Calu3 (cell line): ENCODE data around the gene KIF26B. TPM values are rescaled to one million over a fixed set of nuclear protein-coding genes. Genes with fewer than 3 reads are reported as not detected.

Experiments used
- BruUV-seq: library from RNA; stranded (reverse); fragments of 400-500 nt; replicated peaks from 2 replicates; lab custom pipeline; 2021; lab: Mats Ljungman, UMichigan
- CTCF ChIA-PET: fragments of 300-600 bp; sonication (Branson Sonifier 250); formaldehyde crosslinking; loops from one replicate; lab custom pipeline; 2022; ENCODE audit warnings: antibody characterized with exemption; lab: Charles Lee
- DNase-seq: peaks from one replicate; pipeline ENCODE4 v3.0.0; 2022
- H3K27ac Mint-ChIP-seq: one replicate; pipeline ENCODE4 v1.8.0; 2022; ENCODE audit warnings: mixed read lengths; ENCODE audit not compliant: unreplicated experiment
- H3K27me3 Mint-ChIP-seq: one replicate; pipeline ENCODE4 v1.8.0; 2022; ENCODE audit warnings: mixed read lengths; ENCODE audit not compliant: unreplicated experiment
- H3K36me3 Mint-ChIP-seq: one replicate; pipeline ENCODE4 v1.8.0; 2022; ENCODE audit warnings: mild to moderate bottlenecking, moderate library complexity, mixed read lengths; ENCODE audit not compliant: insufficient read depth, unreplicated experiment
- H3K4me1 Mint-ChIP-seq: one replicate; pipeline ENCODE4 v1.8.0; 2022; ENCODE audit warnings: mild to moderate bottlenecking, low read depth, mixed read lengths; ENCODE audit not compliant: unreplicated experiment
- H3K4me3 Mint-ChIP-seq: one replicate; pipeline ENCODE4 v1.8.0; 2022; ENCODE audit warnings: mild to moderate bottlenecking, low read depth, moderate library complexity, mixed read lengths; ENCODE audit not compliant: unreplicated experiment
- H3K9me3 Mint-ChIP-seq: one replicate; pipeline ENCODE4 v1.8.0; 2022; ENCODE audit warnings: low read depth, mixed read lengths; ENCODE audit not compliant: unreplicated experiment
- CTCF ChIP-seq: fragments of 200-600 bp; IDR thresholded peaks from one replicate; pipeline ENCODE4 v1.8.0; 2022; ENCODE audit warnings: antibody characterized with exemption; ENCODE audit not compliant: unreplicated experiment
- intact Hi-C: fragments of 100-400 bp; cut with micrococcal nuclease; formaldehyde crosslinking; loops from one replicate; pipeline ENCODE4 v1.10.0; 2022; ENCODE audit not compliant: unreplicated experiment
- total RNA-seq: library from RNA; stranded (reverse); gene quantifications from 2 replicates; pipeline ENCODE4 v1.2.3, GENCODE V29; 2022

The KIF26B gene
- total RNA-seq, 1 experiment from 2014 or later = 1.1 TPM

DNA sequence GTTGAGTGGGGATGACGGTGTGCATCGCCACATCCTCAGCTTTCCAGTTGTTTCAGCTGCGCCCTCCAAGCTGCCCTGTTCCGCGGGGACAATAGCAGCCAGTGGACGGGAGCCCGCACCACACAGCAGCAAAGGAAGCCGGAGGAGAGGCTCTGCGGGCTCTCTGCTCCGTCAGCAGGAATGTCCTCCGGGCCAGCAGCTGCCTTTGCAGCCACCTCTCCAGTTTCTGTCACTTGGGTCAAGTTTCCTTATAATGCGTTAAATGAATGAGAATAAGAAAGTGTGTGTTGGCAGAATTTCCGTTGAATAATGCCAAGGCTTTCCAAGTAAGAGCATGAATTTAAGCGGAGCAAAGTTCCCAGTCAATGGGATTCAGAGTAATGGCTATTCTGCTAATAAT, 263.3 kb downstream of the KIF26B start:
- H3K27ac Mint-ChIP-seq = no peak overlapping the region
- H3K9me3 Mint-ChIP-seq = peaks cover 2% of the 10 kb centered on the region
- peaks cover 34% of the 10 kb centered on the region for H3K27me3 Mint-ChIP-seq
- H3K4me1 Mint-ChIP-seq = no peaks in the 10 kb centered on the region
- H3K36me3 Mint-ChIP-seq = no peaks in the 10 kb centered on the region
- CTCF ChIA-PET = interaction anchor here (0.9 kb wide), 1 partner anchor 15 kb away, joined by 4 read pairs; no protein-coding TSS in a partner anchor
- DNase-seq = no peak
- BruUV-seq = no TSS peak
- no peak for TF ChIP-seq CTCF
- H3K4me3 Mint-ChIP-seq = no peak overlapping the region
- intact Hi-C loops = no loop called here

DNA sequence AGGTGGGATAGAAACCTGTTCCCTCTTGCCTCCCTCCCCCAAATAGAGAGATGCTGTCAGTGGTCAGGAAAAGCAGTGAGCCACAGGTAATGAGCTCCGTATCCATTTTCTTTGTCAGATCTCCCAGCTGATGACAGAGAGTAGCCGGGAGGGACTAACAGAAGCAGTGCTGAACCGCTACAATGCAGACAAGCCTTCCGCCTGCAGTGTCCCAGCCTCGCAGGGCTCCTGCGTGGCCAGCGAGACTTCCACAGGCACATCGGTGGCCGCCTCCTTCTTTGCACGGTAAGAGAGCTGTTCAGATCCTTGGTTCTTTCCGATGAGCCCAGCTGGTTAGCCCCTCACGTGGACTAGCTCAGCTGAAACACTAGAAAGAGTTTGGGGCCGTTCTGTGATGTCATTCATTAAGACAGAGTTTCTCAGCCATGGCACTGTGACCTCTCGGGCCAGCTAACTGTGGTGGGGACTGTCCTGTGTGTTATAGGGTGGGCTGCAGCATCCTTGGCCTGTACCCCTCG, 264.7 kb downstream of the KIF26B start:
- H3K27me3 Mint-ChIP-seq = peaks cover 34% of the 10 kb centered on the region
- BruUV-seq = no TSS peak
- intact Hi-C loops = no loop called here
- H3K4me1 Mint-ChIP-seq = no peaks in the 10 kb centered on the region
- no peak overlapping the region for H3K4me3 Mint-ChIP-seq
- peaks cover 2% of the 10 kb centered on the region for H3K9me3 Mint-ChIP-seq
- CTCF ChIA-PET = no interaction called here
- H3K36me3 Mint-ChIP-seq = no peaks in the 10 kb centered on the region
- no peak for TF ChIP-seq CTCF
- DNase-seq = no peak
- no peak overlapping the region for H3K27ac Mint-ChIP-seq

DNA sequence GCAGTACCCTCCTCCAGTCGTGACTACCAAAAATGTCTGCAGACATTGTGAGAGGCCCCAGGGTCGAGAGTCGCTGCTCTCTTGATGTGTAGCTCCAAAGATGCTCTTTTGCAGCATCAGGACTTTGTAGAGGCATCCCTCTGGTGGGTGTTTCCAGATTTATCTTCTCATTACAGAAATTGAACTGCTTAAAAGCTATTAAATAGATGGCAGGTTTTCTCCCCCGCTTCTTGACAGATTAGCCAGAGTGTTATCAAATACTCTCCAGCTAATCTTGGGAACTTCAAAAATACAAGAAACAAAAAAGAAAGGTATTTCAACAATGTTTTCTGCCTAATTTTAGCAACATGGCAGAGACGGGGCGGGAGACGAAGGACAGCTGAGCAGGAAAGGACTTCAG, 265.2 kb downstream of the KIF26B start:
- no peaks in the 10 kb centered on the region for H3K36me3 Mint-ChIP-seq
- intact Hi-C loops = no loop called here
- peaks cover 34% of the 10 kb centered on the region for H3K27me3 Mint-ChIP-seq
- H3K9me3 Mint-ChIP-seq = peaks cover 2% of the 10 kb centered on the region
- no peak for DNase-seq
- no peaks in the 10 kb centered on the region for H3K4me1 Mint-ChIP-seq
- H3K4me3 Mint-ChIP-seq = no peak overlapping the region
- BruUV-seq = no TSS peak
- no peak for TF ChIP-seq CTCF
- CTCF ChIA-PET = no interaction called here
- no peak overlapping the region for H3K27ac Mint-ChIP-seq

DNA sequence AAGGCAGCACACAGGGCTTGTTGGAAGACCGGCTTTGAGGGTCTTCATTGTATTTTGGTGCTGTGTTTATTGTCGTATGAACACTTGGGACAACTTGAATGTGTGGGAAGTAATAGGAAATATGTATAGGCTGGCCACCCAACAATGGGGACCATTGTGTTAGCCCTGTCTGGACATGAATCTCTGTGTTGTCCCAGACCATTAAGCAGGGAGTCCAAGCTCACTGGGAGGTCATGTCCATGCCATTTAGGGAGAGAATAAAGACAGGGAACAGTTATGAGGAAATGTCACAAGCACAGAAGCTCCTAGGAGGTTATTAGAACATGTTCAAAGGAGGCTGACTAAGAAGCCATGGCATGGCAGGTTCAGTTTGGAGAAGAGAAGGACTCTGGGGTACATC, 266.1 kb downstream of the KIF26B start:
- no peak for TF ChIP-seq CTCF
- Mint-ChIP-seq H3K27ac (no peak overlapping the region), H3K4me3 (no peak overlapping the region), H3K4me1 (no peaks in the 10 kb centered on the region), H3K27me3 (peaks cover 34% of the 10 kb centered on the region), H3K9me3 (peaks cover 2% of the 10 kb centered on the region), H3K36me3 (no peaks in the 10 kb centered on the region)
- BruUV-seq = no TSS peak
- no peak for DNase-seq
- CTCF ChIA-PET = interaction anchor here (1.1 kb wide), 1 partner anchor 10 kb away, joined by 4 read pairs; no protein-coding TSS in a partner anchor
- intact Hi-C loops = no loop called here
